Tongue (tissue), 3 donors: ENCODE measurements around the gene TMEM53. TPM values are rescaled to one million over a fixed set of nuclear protein-coding genes. Genes with fewer than 3 reads are reported as not detected.

ENCODE experiments used
- DNase-seq: peaks from one replicate; pipeline ENCODE4 v3.0.0-alpha.2; 2015
- small RNA-seq: library from RNA; depleted of rRNA; stranded (forward); fragments of <200 nt; gene quantifications from one replicate; pipeline ENCODE3, GENCODE V24; 2014; ENCODE audit warnings: low replicate concordance
- total RNA-seq: library from RNA; depleted of rRNA; stranded (reverse); fragments of >200 nt; gene quantifications from one replicate; pipeline ENCODE4 v1.2.3, GENCODE V29; 2014

Gene TMEM53
- total RNA-seq, 1 donor from 2014 or later: 2.6 TPM

DNA sequence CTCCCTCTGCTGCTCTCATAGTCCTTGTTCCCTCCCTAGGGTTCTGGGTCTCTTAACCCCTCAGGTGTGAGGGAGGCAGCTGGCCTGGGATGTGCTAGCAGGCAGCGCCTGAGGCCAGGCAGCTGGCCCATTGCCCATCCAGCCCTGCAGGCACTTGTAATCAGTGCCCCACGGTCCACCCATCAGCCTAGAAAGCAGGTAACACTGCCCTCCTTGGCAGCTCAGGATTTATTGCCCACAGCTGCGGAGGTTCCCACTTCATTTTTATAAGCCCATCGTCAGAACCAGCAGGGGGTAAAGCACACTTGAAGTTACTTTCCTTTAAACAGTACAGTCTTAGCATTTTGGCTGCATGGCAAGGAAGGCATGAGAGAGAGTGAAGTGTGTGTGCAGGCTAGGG lies 70.6 kb downstream of the TMEM53 start:
- DNase-seq: no peak

Small RNA genes lying within 50 kb of the gene (small RNA-seq; reads per million reads assigned to genes)
- gene RNU5F-1: 6.3 reads per million, percentile 93 among the genes with 10 or more reads in this experiment

Other genes starting within 250 kb of the TMEM53 start
- 1.6 TPM for gene ARMH1, start 233 bp upstream of the TMEM53 start, total RNA-seq
- gene RNU5D-1, start 56.7 kb upstream of the TMEM53 start, total RNA-seq: not detected
- 12.5 TPM for gene KIF2C, start 65.4 kb upstream of the TMEM53 start, total RNA-seq
- 2,206 TPM for gene RPS8, start 101.1 kb upstream of the TMEM53 start, total RNA-seq
- 0.21 TPM for gene BEST4, start 113.7 kb upstream of the TMEM53 start, total RNA-seq
- 10.8 TPM for gene PLK3, start 125.9 kb upstream of the TMEM53 start, total RNA-seq
- not detected for gene DYNLT4, start 132.9 kb upstream of the TMEM53 start, total RNA-seq
- 5.0 TPM for gene BTBD19, start 134.0 kb upstream of the TMEM53 start, total RNA-seq
- 4.9 TPM for gene PTCH2, start 168.8 kb upstream of the TMEM53 start, total RNA-seq